C4-2B (cell line): ENCODE results near the gene B3GNT4.
"Not testable (repeated sequence)": the region's sequence is repeated elsewhere in the genome, so short reads cannot be mapped to it uniquely, and the experiment has no call there.

Source experiments
- H3K27ac ChIP-seq: fragments of 450-650 bp; 2 replicates; pipeline ENCODE4 v1.5.1; 2017
- CTCF ChIP-seq: fragments of 450-650 bp; conservative IDR thresholded peaks from 2 replicates; pipeline ENCODE4 v1.5.1; 2017; ENCODE audit warnings: mild to moderate bottlenecking
- ZFX ChIP-seq: fragments of 450-650 bp; IDR thresholded peaks from 2 replicates; pipeline ENCODE4 v1.6.1; 2017

Gene B3GNT4

GRCh38 chr12:122238861-122239260 is 35.4 kb downstream of the B3GNT4 start:
- TF ChIP-seq CTCF, result no peak
- TF ChIP-seq ZFX, result no peak
- no peak overlapping the region for H3K27ac ChIP-seq

- TF ChIP-seq CTCF (no peak), ZFX (no peak)
- H3K27ac ChIP-seq, result no peak overlapping the region
These were observed 40.5 kb downstream of the B3GNT4 start for GRCh38 chr12:122243965-122244364.

GRCh38 chr12:122244565-122245371 is 41.3 kb downstream of the B3GNT4 start:
- TF ChIP-seq CTCF (no peak), ZFX (no peak)
- no peak overlapping the region for H3K27ac ChIP-seq

GRCh38 chr12:122245553-122245952 is 42.0 kb downstream of the B3GNT4 start:
- no peak overlapping the region for H3K27ac ChIP-seq
- TF ChIP-seq ZFX, result no peak
- no peak for TF ChIP-seq CTCF

- no peak overlapping the region for H3K27ac ChIP-seq
- TF ChIP-seq CTCF (no peak), ZFX (no peak)
These were observed 46.5 kb downstream of the B3GNT4 start for GRCh38 chr12:122250047-122250446.

GRCh38 chr12:122250536-122250935 is 47.0 kb downstream of the B3GNT4 start:
- TF ChIP-seq CTCF, result no peak
- no peak for TF ChIP-seq ZFX
- no peak overlapping the region for H3K27ac ChIP-seq

- H3K27ac ChIP-seq, result not testable (repeated sequence)
These were observed 55.0 kb downstream of the B3GNT4 start for GRCh38 chr12:122258462-122258861.
